SK-N-SH (cell line): ENCODE results near the gene RPS6KA2. TPM values are rescaled to one million over a fixed set of nuclear protein-coding genes. Genes with fewer than 3 reads are reported as not detected.
A peak's percentile ranks its signal among the peaks of the same experiment; 100 is the strongest.

Experiments used
- CTCF ChIA-PET: fragments of 300-600, 350-600 bp; formaldehyde crosslinking; extraction: SDS; loops from one replicate; lab custom pipeline; 2021; lab: Yijun Ruan, JAX
- POLR2A ChIA-PET: fragments of 350-600 bp; sonication (Branson Sonifier 250); formaldehyde crosslinking; extraction: SDS; loops from one replicate; lab custom pipeline; 2020; ENCODE audit warnings: antibody characterized with exemption, inconsistent platforms; lab: Yijun Ruan, JAX
- DNase-seq: peaks from one replicate; pipeline ENCODE4 v3.0.0; 2012
- H2AFZ ChIP-seq: fragments of 200-600 bp; sonication (generic); 2 replicates; pipeline ENCODE4 v1.8.1; 2016; ENCODE audit warnings: antibody characterized with exemption, mild to moderate bottlenecking, low read depth
- H3F3A ChIP-seq: fragments of 200-600 bp; sonication (generic); replicated peaks from 2 replicates; pipeline ENCODE3; 2016; ENCODE audit warnings: antibody characterized with exemption, mild to moderate bottlenecking; ENCODE audit not compliant: insufficient read depth
- H3K27ac ChIP-seq, 2 experiments: fragments of 200-500 bp in 1 of 2; fragments of 200-600 bp in 1 of 2; sonication (Bioruptor generic) in 1 of 2; sonication (generic), shearing (Covaris generic) in 1 of 2; 2 replicates each; pipeline versions ENCODE4 v1.5.1 to v1.6.1; 2014 to 2016; ENCODE audit warnings: low read depth in 2 of 2, inconsistent platforms in 1 of 2, low read length in 1 of 2, mild to moderate bottlenecking in 1 of 2, mixed read lengths in 1 of 2
- H3K27me3 ChIP-seq: fragments of 200-600 bp; sonication (generic), shearing (Covaris generic); 2 replicates; pipeline ENCODE4 v1.6.1; 2016; ENCODE audit warnings: mixed run types; ENCODE audit not compliant: insufficient read depth
- H3K36me3 ChIP-seq, 2 experiments: fragments of 200-500 bp in 1 of 2; fragments of 200-600 bp in 1 of 2; sonication (Bioruptor generic) in 1 of 2; sonication (generic) in 1 of 2; replicated peaks in 1 of 2; 2 replicates each; pipeline versions ENCODE3 to v1.5.1; 2014 to 2016; ENCODE audit warnings: low read length in 1 of 2, mild to moderate bottlenecking in 1 of 2; ENCODE audit not compliant: insufficient read depth in 2 of 2, control insufficient read depth in 1 of 2
- H3K4me1 ChIP-seq, 2 experiments: fragments of 200-500 bp in 1 of 2; fragments of 200-600 bp in 1 of 2; sonication (Bioruptor generic) in 1 of 2; sonication (generic), shearing (Covaris generic) in 1 of 2; 2 replicates each; pipeline versions ENCODE4 v1.5.1 to v1.6.1; 2014 to 2016; ENCODE audit warnings: low read depth in 1 of 2, low read length in 1 of 2, mixed run types in 1 of 2; ENCODE audit not compliant: insufficient read depth in 2 of 2, control insufficient read depth in 1 of 2
- H3K4me2 ChIP-seq: fragments of 200-600 bp; sonication (generic), shearing (Covaris generic); 2 replicates; pipeline ENCODE4 v1.6.1; 2017; ENCODE audit warnings: mixed run types
- H3K4me3 ChIP-seq, 2 experiments: fragments of 200-500 bp in 1 of 2; fragments of 200-600 bp in 1 of 2; sonication (Bioruptor generic) in 1 of 2; sonication (generic), shearing (Covaris generic) in 1 of 2; 2 replicates each; pipeline versions ENCODE4 v1.5.1 to v1.8.1; 2014 to 2016; ENCODE audit warnings: low read depth in 2 of 2, inconsistent platforms in 1 of 2, low read length in 1 of 2, mild to moderate bottlenecking in 1 of 2, mixed read lengths in 1 of 2, moderate library complexity in 1 of 2
- H3K79me2 ChIP-seq: fragments of 200-600 bp; sonication (generic); 2 replicates; pipeline ENCODE4 v1.8.1; 2017; ENCODE audit warnings: mild to moderate bottlenecking; ENCODE audit not compliant: insufficient read depth
- H3K9ac ChIP-seq: fragments of 200-600 bp; sonication (generic); 2 replicates; pipeline ENCODE4 v1.6.1; 2017; ENCODE audit warnings: mixed run types
- H3K9me2 ChIP-seq: fragments of 200-600 bp; sonication (generic); 2 replicates; pipeline ENCODE4 v1.6.1; 2017; ENCODE audit warnings: mixed run types
- H3K9me3 ChIP-seq: fragments of 200-600 bp; sonication (generic); 2 replicates; pipeline ENCODE4 v1.6.1; 2017; ENCODE audit warnings: mixed run types, mild to moderate bottlenecking, moderate library complexity
- H4K20me1 ChIP-seq: fragments of 200-600 bp; sonication (generic); 2 replicates; pipeline ENCODE4 v1.6.1; 2017; ENCODE audit warnings: mild to moderate bottlenecking, mixed run types; ENCODE audit not compliant: insufficient read depth
- CTCF ChIP-seq: fragments of 200-600 bp; sonication (generic); IDR thresholded peaks from 2 replicates; pipeline ENCODE4 v1.6.1; 2017; ENCODE audit warnings: antibody characterized with exemption, mild to moderate bottlenecking, moderate library complexity
- ELF1 ChIP-seq: IDR thresholded peaks from 2 replicates; pipeline ENCODE4 v1.4.0; 2012
- EP300 ChIP-seq, 2 experiments: IDR thresholded peaks; 2 replicates each; pipeline versions ENCODE4 v1.4.0 to v1.6.1; 2012; ENCODE audit warnings: borderline replicate concordance in 1 of 2, low read depth in 1 of 2, low read length in 1 of 2
- EZH2phosphoT487 ChIP-seq: fragments of 200-600 bp; sonication (generic); IDR thresholded peaks from 2 replicates; pipeline ENCODE4 v1.6.1; 2017; ENCODE audit warnings: low read depth, mixed run types, mild to moderate bottlenecking, antibody characterized with exemption, moderate library complexity, borderline replicate concordance
- FOSL2 ChIP-seq: IDR thresholded peaks from 2 replicates; pipeline ENCODE4 v1.4.0; 2012; ENCODE audit warnings: low read depth, mild to moderate bottlenecking, moderate library complexity, borderline replicate concordance
- GABPA ChIP-seq: IDR thresholded peaks from 2 replicates; pipeline ENCODE4 v1.4.0; 2012; ENCODE audit warnings: low read depth, mild to moderate bottlenecking
- GATA2 ChIP-seq: sonication (generic); formaldehyde crosslinking; IDR thresholded peaks from 2 replicates; pipeline ENCODE4 v1.5.0; 2020; ENCODE audit warnings: mild to moderate bottlenecking, missing genetic modification reagents
- IRF3 ChIP-seq: fragments of 150-350 bp; IDR thresholded peaks from 2 replicates; pipeline ENCODE4 v1.6.1; 2016; ENCODE audit warnings: mild to moderate bottlenecking, low read depth, low read length
- MEF2A ChIP-seq: IDR thresholded peaks from 2 replicates; pipeline ENCODE4 v1.4.0; 2012; ENCODE audit warnings: low read depth, borderline replicate concordance
- MXI1 ChIP-seq: IDR thresholded peaks from 2 replicates; pipeline ENCODE4 v1.6.1; 2012; ENCODE audit warnings: mild to moderate bottlenecking, low read depth, low read length, improper control_type of control experiment
- NFIC ChIP-seq: IDR thresholded peaks from 2 replicates; pipeline ENCODE4 v1.4.0; 2012; ENCODE audit warnings: borderline replicate concordance
- NRF1 ChIP-seq: IDR thresholded peaks from 2 replicates; pipeline ENCODE4 v1.6.1; 2012; ENCODE audit warnings: low read depth, mild to moderate bottlenecking, low read length
- POLR2AphosphoS5 ChIP-seq: IDR thresholded peaks from 2 replicates; pipeline ENCODE4 v1.6.1; 2012; ENCODE audit warnings: low read depth, low read length
- RAD21 ChIP-seq: IDR thresholded peaks from 2 replicates; pipeline ENCODE4 v1.6.1; 2012; ENCODE audit warnings: mild to moderate bottlenecking, low read length
- RFX5 ChIP-seq: IDR thresholded peaks from 2 replicates; pipeline ENCODE4 v1.6.1; 2012; ENCODE audit warnings: mild to moderate bottlenecking, improper control_type of control experiment, low read length
- SMC3 ChIP-seq: IDR thresholded peaks from 2 replicates; pipeline ENCODE4 v1.6.1; 2012; ENCODE audit warnings: low read depth, low read length, improper control_type of control experiment
- TAF1 ChIP-seq: IDR thresholded peaks from 2 replicates; pipeline ENCODE4 v1.6.1; 2012; ENCODE audit warnings: low read depth, mild to moderate bottlenecking, low read length, moderate library complexity, borderline replicate concordance
- TCF12 ChIP-seq: IDR thresholded peaks from 2 replicates; pipeline ENCODE4 v1.4.0; 2012
- TEAD4 ChIP-seq: IDR thresholded peaks from 2 replicates; pipeline ENCODE4 v1.4.0; 2012; ENCODE audit warnings: mild to moderate bottlenecking, borderline replicate concordance; ENCODE audit not compliant: insufficient read depth
- USF1 ChIP-seq: IDR thresholded peaks from 2 replicates; pipeline ENCODE4 v1.4.0; 2012; ENCODE audit warnings: low read depth, borderline replicate concordance
- YY1 ChIP-seq: IDR thresholded peaks from 2 replicates; pipeline ENCODE4 v1.4.0; 2012; ENCODE audit warnings: low read depth, mild to moderate bottlenecking
- WGBS: methylation state at CpG from one replicate; pipeline ENCODE4 v1.1.6; 2017; ENCODE audit warnings: low lambda C conversion rate; 5-methylcytosine and 5-hydroxymethylcytosine counted together
- polyA plus RNA-seq, 3 experiments: library from polyadenylated mRNA; depleted of rRNA; stranded (reverse); fragments of >200 nt; gene quantifications; 2 replicates each; pipeline ENCODE4 v1.2.3, GENCODE V29; 2012
- TF ChIP-seq, protein P1 (sequence below): IDR thresholded peaks from 2 replicates; pipeline ENCODE4 v1.4.0; 2012; ENCODE audit warnings: low read depth, borderline replicate concordance
- TF ChIP-seq, protein P2 (sequence below): IDR thresholded peaks from 2 replicates; pipeline ENCODE4 v1.6.1; 2012; ENCODE audit warnings: mild to moderate bottlenecking, low read depth, low read length, moderate library complexity
- TF ChIP-seq, protein P3 (sequence below): IDR thresholded peaks from 2 replicates; pipeline ENCODE4; 2012

Gene RPS6KA2
- polyA plus RNA-seq, 1 of the 3 experiments (the other 2 are of a cell fraction): 59.5 TPM

GRCh38 chr6:166435574-166435973 is 191.5 kb downstream of the RPS6KA2 start:
- no peak overlapping the region for H3K4me2 ChIP-seq
- POLR2A ChIA-PET: interaction anchor here (0.6 to 1.6 kb wide), 2 partner anchors 191 to 507 kb away, joined by 3 to 8 read pairs; partner anchors contain the start of gene RPS6KA2
- TF ChIP-seq GATA2 (CRISPR knock-in tag): no peak
- TF ChIP-seq, protein P1, sequence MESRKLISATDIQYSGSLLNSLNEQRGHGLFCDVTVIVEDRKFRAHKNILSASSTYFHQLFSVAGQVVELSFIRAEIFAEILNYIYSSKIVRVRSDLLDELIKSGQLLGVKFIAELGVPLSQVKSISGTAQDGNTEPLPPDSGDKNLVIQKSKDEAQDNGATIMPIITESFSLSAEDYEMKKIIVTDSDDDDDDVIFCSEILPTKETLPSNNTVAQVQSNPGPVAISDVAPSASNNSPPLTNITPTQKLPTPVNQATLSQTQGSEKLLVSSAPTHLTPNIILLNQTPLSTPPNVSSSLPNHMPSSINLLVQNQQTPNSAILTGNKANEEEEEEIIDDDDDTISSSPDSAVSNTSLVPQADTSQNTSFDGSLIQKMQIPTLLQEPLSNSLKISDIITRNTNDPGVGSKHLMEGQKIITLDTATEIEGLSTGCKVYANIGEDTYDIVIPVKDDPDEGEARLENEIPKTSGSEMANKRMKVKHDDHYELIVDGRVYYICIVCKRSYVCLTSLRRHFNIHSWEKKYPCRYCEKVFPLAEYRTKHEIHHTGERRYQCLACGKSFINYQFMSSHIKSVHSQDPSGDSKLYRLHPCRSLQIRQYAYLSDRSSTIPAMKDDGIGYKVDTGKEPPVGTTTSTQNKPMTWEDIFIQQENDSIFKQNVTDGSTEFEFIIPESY: no peak
- no peak for TF ChIP-seq FOSL2
- peak; percentile 25; the same call in 1 of the 2 replicates for TF ChIP-seq SMC3
- peak; percentile 22; the same call in 1 of the 2 replicates for TF ChIP-seq MXI1
- TF ChIP-seq TCF12: no peak
- TF ChIP-seq TEAD4: no peak
- TF ChIP-seq EZH2phosphoT487: no peak
- TF ChIP-seq, protein P2, sequence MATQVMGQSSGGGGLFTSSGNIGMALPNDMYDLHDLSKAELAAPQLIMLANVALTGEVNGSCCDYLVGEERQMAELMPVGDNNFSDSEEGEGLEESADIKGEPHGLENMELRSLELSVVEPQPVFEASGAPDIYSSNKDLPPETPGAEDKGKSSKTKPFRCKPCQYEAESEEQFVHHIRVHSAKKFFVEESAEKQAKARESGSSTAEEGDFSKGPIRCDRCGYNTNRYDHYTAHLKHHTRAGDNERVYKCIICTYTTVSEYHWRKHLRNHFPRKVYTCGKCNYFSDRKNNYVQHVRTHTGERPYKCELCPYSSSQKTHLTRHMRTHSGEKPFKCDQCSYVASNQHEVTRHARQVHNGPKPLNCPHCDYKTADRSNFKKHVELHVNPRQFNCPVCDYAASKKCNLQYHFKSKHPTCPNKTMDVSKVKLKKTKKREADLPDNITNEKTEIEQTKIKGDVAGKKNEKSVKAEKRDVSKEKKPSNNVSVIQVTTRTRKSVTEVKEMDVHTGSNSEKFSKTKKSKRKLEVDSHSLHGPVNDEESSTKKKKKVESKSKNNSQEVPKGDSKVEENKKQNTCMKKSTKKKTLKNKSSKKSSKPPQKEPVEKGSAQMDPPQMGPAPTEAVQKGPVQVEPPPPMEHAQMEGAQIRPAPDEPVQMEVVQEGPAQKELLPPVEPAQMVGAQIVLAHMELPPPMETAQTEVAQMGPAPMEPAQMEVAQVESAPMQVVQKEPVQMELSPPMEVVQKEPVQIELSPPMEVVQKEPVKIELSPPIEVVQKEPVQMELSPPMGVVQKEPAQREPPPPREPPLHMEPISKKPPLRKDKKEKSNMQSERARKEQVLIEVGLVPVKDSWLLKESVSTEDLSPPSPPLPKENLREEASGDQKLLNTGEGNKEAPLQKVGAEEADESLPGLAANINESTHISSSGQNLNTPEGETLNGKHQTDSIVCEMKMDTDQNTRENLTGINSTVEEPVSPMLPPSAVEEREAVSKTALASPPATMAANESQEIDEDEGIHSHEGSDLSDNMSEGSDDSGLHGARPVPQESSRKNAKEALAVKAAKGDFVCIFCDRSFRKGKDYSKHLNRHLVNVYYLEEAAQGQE: no peak
- TF ChIP-seq, protein P3, sequence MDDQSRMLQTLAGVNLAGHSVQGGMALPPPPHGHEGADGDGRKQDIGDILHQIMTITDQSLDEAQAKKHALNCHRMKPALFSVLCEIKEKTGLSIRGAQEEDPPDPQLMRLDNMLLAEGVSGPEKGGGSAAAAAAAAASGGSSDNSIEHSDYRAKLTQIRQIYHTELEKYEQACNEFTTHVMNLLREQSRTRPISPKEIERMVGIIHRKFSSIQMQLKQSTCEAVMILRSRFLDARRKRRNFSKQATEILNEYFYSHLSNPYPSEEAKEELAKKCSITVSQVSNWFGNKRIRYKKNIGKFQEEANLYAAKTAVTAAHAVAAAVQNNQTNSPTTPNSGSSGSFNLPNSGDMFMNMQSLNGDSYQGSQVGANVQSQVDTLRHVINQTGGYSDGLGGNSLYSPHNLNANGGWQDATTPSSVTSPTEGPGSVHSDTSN: no peak
- peak; percentile 72 for TF ChIP-seq RAD21
- no peak for TF ChIP-seq IRF3
- no peak for TF ChIP-seq USF1
- TF ChIP-seq GABPA: no peak
- no peak for TF ChIP-seq NFIC
- TF ChIP-seq NRF1: no peak
- TF ChIP-seq ELF1: no peak
- no peak for TF ChIP-seq TAF1
- TF ChIP-seq MEF2A: no peak
- TF ChIP-seq YY1: no peak
- TF ChIP-seq POLR2AphosphoS5: no peak
- TF ChIP-seq EP300 (IDR thresholded peaks at IDR 0.05; ENCODE audit: borderline replicate concordance in 1 of 2, low read depth in 1 of 2, low read length in 1 of 2): peak in 1 of 2 experiments; percentile 30; a peak in 1 of 4 replicates
- TF ChIP-seq RFX5: no peak
- TF ChIP-seq CTCF: no peak

More at GRCh38 chr6:166435574-166435973, 191.5 kb downstream of the RPS6KA2 start:
- H3K9me2 ChIP-seq: no peaks in the 10 kb centered on the region
- CTCF ChIA-PET: interaction anchor here (0.7 to 2.8 kb wide), 16 partner anchors 11 to 1308 kb away, joined by 3 to 11 read pairs (median 4); no protein-coding TSS in a partner anchor
- no peak overlapping the region for H3K4me3 ChIP-seq
- peak overlapping the region in 1 of 2 experiments; percentile 80; a peak in 2 of 4 replicates for H3K27ac ChIP-seq
- WGBS: 88% methylated on average over 7 of the region's 10 CpGs
- no peak overlapping the region for H2AFZ ChIP-seq
- peak; percentile 71 for DNase-seq
- H4K20me1 ChIP-seq: no peaks in the 10 kb centered on the region
- peaks cover 0 to 42% of the 10 kb centered on the region in 2 experiments; a peak in 2 of 4 replicates for H3K4me1 ChIP-seq
- H3F3A ChIP-seq: no peaks in the 10 kb centered on the region
- H3K9ac ChIP-seq: no peak overlapping the region
- H3K9me3 ChIP-seq: no peaks in the 10 kb centered on the region
- no peaks in the 10 kb centered on the region for H3K27me3 ChIP-seq
- H3K36me3 ChIP-seq: peaks cover 10 to 54% of the 10 kb centered on the region in 2 experiments
- H3K79me2 ChIP-seq: no peaks in the 10 kb centered on the region
